NOMO-1 (cell line): ENCODE data around the gene GRK2.
"Not testable (repeated sequence)": the region's sequence is repeated elsewhere in the genome, so short reads cannot be mapped to it uniquely, and the experiment has no call there.

Source experiments
- DNase-seq, 2 experiments: peaks; one replicate each; lab custom pipeline; 2025; ENCODE audit not compliant: unreplicated experiment in 2 of 2; lab: John Stamatoyannopoulos, UW

GRK2 gene

DNA sequence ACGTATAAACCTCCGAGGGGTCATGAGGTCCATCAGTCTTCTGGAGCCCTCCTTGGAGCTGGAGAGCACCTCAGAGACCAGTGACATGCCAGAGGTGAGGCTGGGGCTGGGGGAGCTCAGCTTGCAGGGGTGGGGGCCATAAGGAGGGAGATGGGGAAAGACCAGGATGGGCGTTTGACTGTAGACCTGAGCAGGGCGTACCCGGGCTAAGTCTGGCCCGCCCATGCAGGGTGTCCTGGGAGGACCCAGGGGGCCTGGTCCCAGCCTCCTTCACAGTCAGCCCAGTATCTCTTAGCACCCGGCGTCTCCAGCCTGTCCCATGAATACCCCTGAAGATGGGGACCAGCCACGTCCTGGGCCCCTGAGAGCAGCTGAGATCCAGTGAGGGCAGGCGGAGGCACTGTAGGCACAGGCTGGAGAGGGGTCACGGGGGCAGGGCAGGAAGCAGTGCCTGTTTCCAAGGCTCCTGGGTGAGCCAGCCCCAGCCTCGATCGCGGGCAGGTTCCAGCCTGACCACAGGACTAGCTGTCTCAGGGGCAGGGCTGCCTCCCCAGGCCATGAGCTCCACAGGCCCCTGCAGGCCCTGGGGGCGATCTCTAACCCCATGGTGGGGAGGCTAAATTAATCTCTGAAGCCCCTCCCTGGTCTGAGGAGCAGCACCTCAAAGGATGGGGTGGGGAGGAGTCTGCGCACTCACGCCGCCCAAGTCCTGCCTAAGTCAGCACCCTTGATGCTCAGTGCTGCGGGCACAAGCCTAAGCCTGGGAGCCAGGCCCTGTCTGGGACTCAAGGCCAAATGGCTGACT lies 44.2 kb downstream of the GRK2 start:
- DNase-seq = no peak

DNA sequence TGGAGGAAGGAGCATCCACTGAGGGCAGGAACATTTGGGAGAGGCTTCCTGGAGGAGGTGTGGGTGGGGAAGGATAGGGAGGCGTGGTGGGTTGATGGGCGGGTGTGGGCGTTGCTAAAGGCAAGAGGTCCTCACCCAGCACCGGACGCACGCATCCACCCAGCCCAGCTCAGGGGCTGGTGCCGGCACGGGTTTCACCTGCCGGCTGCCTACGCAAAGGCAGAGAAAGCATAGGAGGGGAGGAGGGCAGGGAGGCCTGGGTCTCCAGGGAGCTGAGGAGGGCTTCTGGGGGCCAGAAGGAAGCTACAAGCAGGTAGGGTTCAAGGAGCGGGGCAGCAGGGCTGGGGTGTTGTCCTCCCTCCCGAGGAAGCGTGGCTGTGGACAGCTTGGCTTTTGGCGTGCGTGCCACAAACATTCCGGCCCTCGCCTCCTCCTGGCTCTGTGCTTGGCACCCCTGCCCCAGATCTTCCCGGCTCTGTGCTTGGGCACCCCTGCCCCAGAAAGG lies 44.8 kb downstream of the GRK2 start:
- DNase-seq = no peak

DNA sequence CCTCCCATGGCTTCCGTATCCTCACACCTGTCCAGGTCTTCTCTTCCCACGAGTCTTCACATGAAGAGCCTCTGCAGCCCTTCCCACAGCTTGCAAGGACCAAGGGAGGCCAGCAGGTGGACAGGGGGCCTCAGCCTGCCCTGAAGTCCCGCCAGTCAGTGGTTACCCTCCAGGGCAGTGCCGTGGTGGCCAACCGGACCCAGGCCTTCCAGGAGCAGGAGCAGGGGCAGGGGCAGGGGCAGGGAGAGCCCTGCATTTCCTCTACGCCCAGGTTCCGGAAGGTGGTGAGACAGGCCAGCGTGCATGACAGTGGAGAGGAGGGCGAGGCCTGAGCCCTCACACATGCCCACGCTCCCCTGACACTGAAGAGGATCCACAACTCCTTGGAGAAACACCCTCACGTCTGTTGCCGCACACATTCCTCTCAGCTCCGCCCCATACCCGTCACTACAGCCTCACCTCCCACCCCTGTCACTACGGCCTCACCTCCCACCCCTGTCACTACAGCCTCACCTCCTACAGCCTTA lies 45.3 kb downstream of the GRK2 start:
- DNase-seq = no peak

DNA sequence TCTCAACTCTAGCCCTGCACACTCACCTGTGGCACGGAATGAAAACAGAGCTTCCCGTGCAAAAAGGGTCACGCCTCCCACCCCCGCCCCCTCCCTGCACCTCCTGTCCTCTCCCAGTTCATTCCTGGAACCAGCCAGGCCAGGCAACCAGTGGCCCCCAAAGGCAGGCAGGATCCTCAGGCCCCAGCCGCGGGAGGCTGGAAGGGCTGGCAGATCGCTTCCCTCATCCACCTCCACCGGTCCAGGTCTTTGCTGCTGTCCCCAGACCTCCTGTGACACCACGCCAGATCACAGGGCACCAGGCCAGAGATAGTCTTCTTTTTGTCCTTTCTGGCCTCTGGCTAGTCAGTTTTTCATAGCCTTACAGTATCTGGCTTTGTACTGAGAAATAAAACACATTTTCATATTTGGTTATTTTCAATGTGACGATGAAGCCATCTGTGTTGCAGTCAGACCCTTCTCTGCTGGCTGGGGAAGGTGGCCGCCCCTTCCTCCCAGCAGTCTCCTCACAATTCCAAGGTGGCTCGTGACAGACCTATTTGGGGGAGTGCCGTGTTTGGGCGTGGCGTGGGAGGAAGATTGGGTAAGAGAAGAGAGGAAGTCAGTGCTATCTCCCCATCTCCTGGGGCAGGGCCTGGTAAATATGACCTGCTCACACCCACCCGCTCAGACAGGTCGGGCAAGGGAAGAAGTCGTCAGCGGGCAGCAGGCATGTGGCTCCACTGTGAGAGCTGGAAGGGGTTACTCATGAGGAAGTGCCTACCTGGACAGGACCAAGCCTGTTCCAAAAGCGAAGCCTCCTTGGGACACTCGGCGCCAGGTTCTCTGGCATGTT lies 46.1 kb downstream of the GRK2 start:
- peak; percentile 45 to 52 for DNase-seq

- DNase-seq = no peak
Observed at GRCh38 chr11:67313125-67313890, 47.0 kb downstream of the GRK2 start.

GRCh38 chr11:67314218-67314617 lies 47.9 kb downstream of the GRK2 start:
- DNase-seq = no peak

DNA sequence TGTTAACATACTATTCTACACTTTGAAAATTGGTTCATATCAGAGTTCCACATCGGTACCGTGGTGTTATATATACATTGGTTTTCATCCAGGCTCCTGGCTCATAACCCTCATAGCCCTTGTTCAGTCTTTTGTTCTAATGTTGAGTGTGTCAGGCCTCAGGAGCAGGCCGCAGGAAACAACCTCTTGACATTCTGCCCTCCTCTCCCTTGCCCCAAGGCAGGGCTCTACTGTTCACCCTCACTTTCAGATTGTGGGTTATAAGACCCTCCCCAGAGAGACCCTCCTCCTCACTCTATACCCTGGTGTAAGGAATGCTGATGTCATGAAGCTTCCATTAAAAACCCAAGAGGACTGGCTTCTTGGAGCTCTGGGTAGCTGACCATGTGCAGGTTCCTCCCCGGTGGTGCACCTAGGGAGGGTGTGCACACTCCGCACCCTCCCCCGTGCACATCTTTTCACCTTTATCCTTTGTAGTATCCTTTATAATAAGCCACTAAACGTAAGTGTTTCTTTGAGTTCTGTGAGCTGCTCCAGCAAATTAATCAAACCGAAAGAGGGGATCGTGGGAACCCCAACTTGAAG lies 49.1 kb downstream of the GRK2 start:
- no peak for DNase-seq

GRCh38 chr11:67316882-67317204 lies 50.6 kb downstream of the GRK2 start:
- no peak for DNase-seq

DNA sequence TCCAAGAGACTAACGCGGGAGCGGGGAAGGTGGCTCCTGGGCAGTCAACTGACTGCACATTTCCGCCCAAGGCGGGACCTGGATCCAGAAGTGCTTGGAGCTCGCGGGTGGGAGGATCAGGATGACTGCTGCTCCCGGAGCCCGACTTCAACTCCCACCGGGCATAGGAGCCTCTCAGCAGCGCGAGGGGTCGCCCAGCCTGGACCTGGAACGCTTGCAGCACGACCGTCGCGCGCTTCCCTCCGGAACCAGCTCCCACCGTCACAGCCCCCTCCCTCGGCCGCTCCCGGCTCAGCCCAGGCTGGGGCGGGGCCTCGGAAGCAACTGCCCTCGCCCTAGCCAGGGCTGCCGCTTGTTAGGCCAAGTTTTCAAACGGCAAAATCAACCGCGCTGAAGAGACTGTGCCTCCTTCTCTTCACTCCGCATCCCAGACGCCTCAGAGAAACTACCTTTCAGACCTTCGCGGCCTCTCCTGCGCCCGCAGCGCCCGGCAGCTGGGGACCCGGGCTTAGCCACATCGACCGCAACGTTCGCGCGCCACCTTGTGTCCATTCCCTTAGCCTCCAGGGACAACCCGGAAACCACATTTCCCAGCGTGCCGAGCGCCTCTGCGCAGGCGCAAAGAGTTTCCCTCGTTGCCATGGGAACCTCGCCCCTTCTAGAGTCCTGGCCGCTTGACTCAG lies 51.1 kb downstream of the GRK2 start:
- peak; percentile 93 to 96 for DNase-seq

DNA sequence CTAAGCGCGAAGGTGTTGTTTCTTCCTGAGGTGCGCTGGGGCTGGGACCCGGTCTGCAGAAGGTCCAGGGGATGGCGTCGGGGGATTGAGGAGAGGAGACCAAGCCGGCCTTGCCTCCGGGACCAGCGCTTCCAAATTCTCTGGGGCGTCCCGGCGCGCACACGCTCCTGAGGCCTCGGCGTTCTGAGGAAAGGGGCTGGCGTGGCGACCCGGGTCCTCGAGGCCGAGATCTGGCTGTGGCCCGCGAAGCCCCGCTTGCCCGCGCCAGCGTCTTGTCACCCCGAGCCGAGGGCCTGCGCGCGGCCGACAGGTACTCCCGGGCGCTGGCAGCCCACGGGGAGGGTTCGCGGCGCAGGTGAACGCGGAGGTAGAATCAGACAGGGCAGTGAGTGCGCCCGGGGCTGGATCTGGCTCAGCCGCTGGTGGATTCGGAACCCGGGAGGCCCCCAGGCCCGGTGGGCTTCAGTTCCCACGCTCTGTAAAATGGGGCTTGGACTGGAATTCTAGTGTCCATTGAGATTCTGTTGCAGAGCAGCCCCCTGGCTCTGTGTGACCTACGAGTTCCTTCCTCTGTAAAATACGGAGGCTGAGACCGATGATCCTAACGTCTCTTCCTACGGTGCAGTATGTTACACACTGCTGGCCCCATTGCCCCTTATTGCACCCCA lies 51.7 kb downstream of the GRK2 start:
- no peak for DNase-seq

- DNase-seq = not testable (repeated sequence)
Observed at GRCh38 chr11:67318876-67319275, 52.6 kb downstream of the GRK2 start.

- DNase-seq = no peak
Observed at GRCh38 chr11:67320011-67320410, 53.7 kb downstream of the GRK2 start.

DNA sequence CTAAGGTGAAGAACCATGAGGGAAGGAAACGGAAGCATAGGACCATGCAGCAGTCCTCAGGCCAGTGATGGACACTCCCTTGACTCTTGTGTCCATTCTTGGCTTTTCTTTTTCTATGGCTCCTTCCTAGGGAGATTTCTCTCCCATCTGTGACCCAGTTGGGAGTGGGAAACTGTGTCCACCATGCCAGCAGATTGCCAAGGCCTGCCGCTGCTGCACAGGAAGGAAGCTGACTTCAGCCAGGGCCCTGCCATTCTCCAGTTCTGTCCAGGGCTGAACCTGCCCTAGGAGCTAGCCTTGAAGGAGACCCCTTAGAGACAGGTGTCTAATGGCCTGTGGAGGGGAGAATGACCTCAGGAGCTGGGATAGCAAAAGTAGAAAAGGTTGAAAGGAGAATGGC lies 54.4 kb downstream of the GRK2 start:
- no peak for DNase-seq

DNA sequence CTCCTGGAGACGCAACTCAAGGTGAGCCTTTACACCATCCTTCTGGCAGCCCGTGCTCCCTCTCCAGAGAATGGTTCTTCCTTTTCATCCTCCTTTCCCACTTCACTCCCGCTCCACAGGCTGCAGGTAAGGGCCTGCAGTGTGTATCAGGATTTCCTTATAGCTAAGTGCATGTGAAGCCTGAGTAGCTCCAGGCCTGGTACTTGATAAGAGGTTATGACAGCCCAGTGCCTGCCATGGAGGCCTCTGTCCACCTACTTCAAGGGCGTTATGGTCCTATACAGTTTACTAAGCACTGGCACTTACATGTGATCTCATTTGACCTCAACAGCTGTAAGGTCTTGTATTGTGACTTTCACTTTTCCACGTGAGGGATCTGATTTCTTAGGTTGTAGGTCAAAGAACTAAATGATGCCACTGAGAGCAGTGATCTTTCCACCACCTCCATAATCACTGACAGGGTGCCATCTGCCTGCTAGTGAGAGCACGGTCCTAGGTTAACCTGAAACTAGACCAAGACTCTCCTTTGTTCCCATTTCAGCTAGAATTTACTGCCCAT lies 55.1 kb downstream of the GRK2 start:
- DNase-seq = no peak

- no peak for DNase-seq
Observed at GRCh38 chr11:67322049-67322448, 55.8 kb downstream of the GRK2 start.

GRCh38 chr11:67323526-67323925 lies 57.3 kb downstream of the GRK2 start:
- DNase-seq = no peak

- DNase-seq = no peak
Observed at GRCh38 chr11:67332081-67332691, 65.9 kb downstream of the GRK2 start.
